Measurements from ENCODE around the gene RXRG. TPM values are rescaled to one million over a fixed set of nuclear protein-coding genes. Genes with fewer than 3 reads are reported as not detected.

The RXRG gene
- total and polyA plus RNA-seq, 2 experiments from 2014 or later, result not detected

GRCh38 chr1:165443539-165444311 lies 1.2 kb downstream of the RXRG start:
- 5 to 7% methylated on average over 8 of the region's 8 CpGs for WGBS, 2 experiments (ENCODE audit: low coverage in 1 of 2, low lambda C conversion rate in 2 of 2, missing lambda C conversion rate in 2 of 2)
- Histone ChIP-seq H3K4me3 (no peak overlapping the region), H3K27ac (no peak overlapping the region), H3K9me2 (ENCODE audit: insufficient read depth) (no peaks in the 10 kb centered on the region), H4K20me1 (ENCODE audit: insufficient read depth) (no peaks in the 10 kb centered on the region), H3F3A (ENCODE audit: insufficient read depth) (no peaks in the 10 kb centered on the region), H3K27me3 (replicated peaks; ENCODE audit: insufficient read depth) (peaks cover 47% of the 10 kb centered on the region), H2AFZ (no peak overlapping the region), H3K9ac (no peak overlapping the region), H3K4me1 (ENCODE audit: insufficient read depth) (no peaks in the 10 kb centered on the region), H3K36me3 (ENCODE audit: low read depth) (no peaks in the 10 kb centered on the region), H3K9me3 (ENCODE audit: low read depth) (no peaks in the 10 kb centered on the region), H3K79me2 (ENCODE audit: insufficient read depth) (no peaks in the 10 kb centered on the region), H3K4me2 (ENCODE audit: unreplicated experiment) (no peak overlapping the region)
- TF ChIP-seq EZH2phosphoT487 (IDR thresholded peaks at IDR 0.05; ENCODE audit: insufficient read depth, low read depth), result no peak
- no peak for TF ChIP-seq EZH2 (IDR thresholded peaks at IDR 0.05; ENCODE audit: insufficient read depth, poor library complexity, severe bottlenecking)
- in situ Hi-C loops (cut with MboI), result no loop called here
- no peak for DNase-seq

GRCh38 chr1:165442653-165443052 lies 2.3 kb downstream of the RXRG start:
- H3K27ac ChIP-seq, result no peak overlapping the region
- no peaks in the 10 kb centered on the region for H3K9me3 ChIP-seq (ENCODE audit: low read depth)
- DNase-seq, result no peak
- no peaks in the 10 kb centered on the region for H3K79me2 ChIP-seq (ENCODE audit: insufficient read depth)
- no peaks in the 10 kb centered on the region for H3K36me3 ChIP-seq (ENCODE audit: low read depth)
- no peaks in the 10 kb centered on the region for H3K9me2 ChIP-seq (ENCODE audit: insufficient read depth)
- H3K9ac ChIP-seq, result no peak overlapping the region
- H3K4me1 ChIP-seq (ENCODE audit: insufficient read depth), result no peaks in the 10 kb centered on the region
- in situ Hi-C loops (cut with MboI), result no loop called here
- H3K4me3 ChIP-seq, result no peak overlapping the region
- TF ChIP-seq EZH2phosphoT487 (IDR thresholded peaks at IDR 0.05; ENCODE audit: insufficient read depth, low read depth) (no peak), EZH2 (IDR thresholded peaks at IDR 0.05; ENCODE audit: insufficient read depth, poor library complexity, severe bottlenecking) (no peak)
- no peak overlapping the region for H2AFZ ChIP-seq
- H3K27me3 ChIP-seq (replicated peaks; ENCODE audit: insufficient read depth), result peaks cover 49% of the 10 kb centered on the region
- no peaks in the 10 kb centered on the region for H3F3A ChIP-seq (ENCODE audit: insufficient read depth)
- no peaks in the 10 kb centered on the region for H4K20me1 ChIP-seq (ENCODE audit: insufficient read depth)
- H3K4me2 ChIP-seq (ENCODE audit: unreplicated experiment), result no peak overlapping the region

GRCh38 chr1:165442053-165442452 lies 2.9 kb downstream of the RXRG start:
- Histone ChIP-seq H3K4me1 (ENCODE audit: insufficient read depth) (no peaks in the 10 kb centered on the region), H3K4me2 (ENCODE audit: unreplicated experiment) (no peak overlapping the region), H3K9me2 (ENCODE audit: insufficient read depth) (no peaks in the 10 kb centered on the region), H3K4me3 (no peak overlapping the region), H3K36me3 (ENCODE audit: low read depth) (no peaks in the 10 kb centered on the region), H3K9me3 (ENCODE audit: low read depth) (no peaks in the 10 kb centered on the region), H2AFZ (no peak overlapping the region), H3K27ac (no peak overlapping the region), H3F3A (ENCODE audit: insufficient read depth) (no peaks in the 10 kb centered on the region), H4K20me1 (ENCODE audit: insufficient read depth) (no peaks in the 10 kb centered on the region), H3K79me2 (ENCODE audit: insufficient read depth) (no peaks in the 10 kb centered on the region), H3K27me3 (replicated peaks; ENCODE audit: insufficient read depth) (peaks cover 49% of the 10 kb centered on the region), H3K9ac (no peak overlapping the region)
- in situ Hi-C loops (cut with MboI), result no loop called here
- TF ChIP-seq EZH2 (IDR thresholded peaks at IDR 0.05; ENCODE audit: insufficient read depth, poor library complexity, severe bottlenecking), result no peak
- no peak for TF ChIP-seq EZH2phosphoT487 (IDR thresholded peaks at IDR 0.05; ENCODE audit: insufficient read depth, low read depth)
- no peak for DNase-seq
- 39 to 47% methylated on average over 3 of the region's 3 CpGs for WGBS, 2 experiments (ENCODE audit: low coverage in 1 of 2, low lambda C conversion rate in 2 of 2, missing lambda C conversion rate in 2 of 2)

- Histone ChIP-seq H3K79me2 (ENCODE audit: insufficient read depth) (no peaks in the 10 kb centered on the region), H3K9me3 (ENCODE audit: low read depth) (no peaks in the 10 kb centered on the region), H3K4me2 (ENCODE audit: unreplicated experiment) (no peak overlapping the region), H4K20me1 (ENCODE audit: insufficient read depth) (no peaks in the 10 kb centered on the region), H2AFZ (no peak overlapping the region), H3K36me3 (ENCODE audit: low read depth) (no peaks in the 10 kb centered on the region), H3K27ac (no peak overlapping the region), H3K4me3 (no peak overlapping the region), H3K27me3 (replicated peaks; ENCODE audit: insufficient read depth) (peaks cover 47% of the 10 kb centered on the region), H3K9ac (no peak overlapping the region), H3K9me2 (ENCODE audit: insufficient read depth) (no peaks in the 10 kb centered on the region), H3F3A (ENCODE audit: insufficient read depth) (no peaks in the 10 kb centered on the region), H3K4me1 (ENCODE audit: insufficient read depth) (no peaks in the 10 kb centered on the region)
- in situ Hi-C loops (cut with MboI), result no loop called here
- TF ChIP-seq EZH2phosphoT487 (IDR thresholded peaks at IDR 0.05; ENCODE audit: insufficient read depth, low read depth) (no peak), EZH2 (IDR thresholded peaks at IDR 0.05; ENCODE audit: insufficient read depth, poor library complexity, severe bottlenecking) (no peak)
- DNase-seq, result no peak
- 48 to 51% methylated on average over 5 of the region's 5 CpGs for WGBS, 2 experiments (ENCODE audit: low coverage in 1 of 2, low lambda C conversion rate in 2 of 2, missing lambda C conversion rate in 2 of 2)
Observed at GRCh38 chr1:165441166-165441880, 3.6 kb downstream of the RXRG start.

Measured in GM23248 (cell line).